ENCODE data around the gene LIPE. TPM values are rescaled to one million over a fixed set of nuclear protein-coding genes. Genes with fewer than 3 reads are reported as not detected.
A peak's percentile ranks its signal among the peaks of the same experiment; 100 is the strongest.

The LIPE gene
- total RNA-seq, 1 donor = 1.8 TPM

GRCh38 chr19:42396381-42397262 lies 30.6 kb downstream of the LIPE start:
- DNase-seq (ENCODE audit: insufficient read length, low spot score, missing footprints) = peak; percentile 100
- Histone ChIP-seq H3K4me2 (ENCODE audit: insufficient read depth, low read length) (peak overlapping the region; percentile 98), H3K27me3 (ENCODE audit: insufficient read depth, low read length) (no peaks in the 10 kb centered on the region), H3K9me3 (ENCODE audit: low read depth, low read length) (no peaks in the 10 kb centered on the region), H3K79me2 (ENCODE audit: insufficient read depth, low read length) (peaks cover 7% of the 10 kb centered on the region), H3K27ac (ENCODE audit: low read depth, low read length) (peak overlapping the region; percentile 98), H3K36me3 (ENCODE audit: insufficient read depth, low read length) (no peaks in the 10 kb centered on the region), H2AFZ (ENCODE audit: low read length) (peak overlapping the region; percentile 95), H4K20me1 (ENCODE audit: insufficient read depth, low read length) (peaks cover 5% of the 10 kb centered on the region), H3K4me3 (ENCODE audit: insufficient read depth, low read length) (peak overlapping the region; percentile 74), H3K4me1 (ENCODE audit: insufficient read depth, low read length) (peaks cover 18% of the 10 kb centered on the region)
- TF ChIP-seq CTCF (IDR thresholded peaks at IDR 0.05; ENCODE audit: extremely low read depth, low read depth, low read length) = no peak

GRCh38 chr19:42394751-42395150 lies 32.4 kb downstream of the LIPE start:
- H3K79me2 ChIP-seq (ENCODE audit: insufficient read depth, low read length) = peaks cover 7% of the 10 kb centered on the region
- H3K9me3 ChIP-seq (ENCODE audit: low read depth, low read length) = no peaks in the 10 kb centered on the region
- no peak overlapping the region for H3K27ac ChIP-seq (ENCODE audit: low read depth, low read length)
- peaks cover 5% of the 10 kb centered on the region for H4K20me1 ChIP-seq (ENCODE audit: insufficient read depth, low read length)
- H2AFZ ChIP-seq (ENCODE audit: low read length) = no peak overlapping the region
- no peak for TF ChIP-seq CTCF (IDR thresholded peaks at IDR 0.05; ENCODE audit: extremely low read depth, low read depth, low read length)
- peaks cover 14% of the 10 kb centered on the region for H3K27me3 ChIP-seq (ENCODE audit: insufficient read depth, low read length)
- DNase-seq (ENCODE audit: insufficient read length, low spot score, missing footprints) = no peak
- peaks cover 18% of the 10 kb centered on the region for H3K4me1 ChIP-seq (ENCODE audit: insufficient read depth, low read length)
- H3K4me2 ChIP-seq (ENCODE audit: insufficient read depth, low read length) = no peak overlapping the region
- no peak overlapping the region for H3K4me3 ChIP-seq (ENCODE audit: insufficient read depth, low read length)
- no peaks in the 10 kb centered on the region for H3K36me3 ChIP-seq (ENCODE audit: insufficient read depth, low read length)

- DNase-seq (ENCODE audit: insufficient read length, low spot score, missing footprints) = no peak
- no peak for TF ChIP-seq CTCF (IDR thresholded peaks at IDR 0.05; ENCODE audit: extremely low read depth, low read depth, low read length)
These were observed 35.0 kb downstream of the LIPE start for GRCh38 chr19:42392165-42392564.

GRCh38 chr19:42389899-42390298 lies 37.3 kb downstream of the LIPE start, which contains the start of gene CNFN:
TSS of gene CNFN (minus strand) at chr19:42390297. CDS start at chr19:42389037, 1,260 bp downstream.
- no peaks in the 10 kb centered on the region for H3K9me3 ChIP-seq (ENCODE audit: low read depth, low read length)
- H3K27me3 ChIP-seq (ENCODE audit: insufficient read depth, low read length) = peaks cover 20% of the 10 kb centered on the region
- H2AFZ ChIP-seq (ENCODE audit: low read length) = no peak within 1 kb of the TSS
- H3K4me3 ChIP-seq (ENCODE audit: insufficient read depth, low read length) = no peak within 1 kb of the TSS
- DNase-seq (ENCODE audit: insufficient read length, low spot score, missing footprints) = no peak
- TF ChIP-seq CTCF (IDR thresholded peaks at IDR 0.05; ENCODE audit: extremely low read depth, low read depth, low read length) = no peak
- H3K4me1 ChIP-seq (ENCODE audit: insufficient read depth, low read length) = peaks cover 7% of the 10 kb centered on the region
- H3K36me3 ChIP-seq (ENCODE audit: insufficient read depth, low read length) = no peaks in the 10 kb centered on the region
- no peak within 1 kb of the TSS for H3K27ac ChIP-seq (ENCODE audit: low read depth, low read length)
- no peaks in the 10 kb centered on the region for H3K79me2 ChIP-seq (ENCODE audit: insufficient read depth, low read length)
- no peaks in the 10 kb centered on the region for H4K20me1 ChIP-seq (ENCODE audit: insufficient read depth, low read length)
- no peak within 1 kb of the TSS for H3K4me2 ChIP-seq (ENCODE audit: insufficient read depth, low read length)

More at GRCh38 chr19:42392165-42392564, 35.0 kb downstream of the LIPE start:
- Histone ChIP-seq H3K36me3 (ENCODE audit: insufficient read depth, low read length) (no peaks in the 10 kb centered on the region), H3K9me3 (ENCODE audit: low read depth, low read length) (no peaks in the 10 kb centered on the region), H3K27me3 (ENCODE audit: insufficient read depth, low read length) (peaks cover 20% of the 10 kb centered on the region), H3K4me2 (ENCODE audit: insufficient read depth, low read length) (no peak overlapping the region), H3K27ac (ENCODE audit: low read depth, low read length) (no peak overlapping the region), H3K4me3 (ENCODE audit: insufficient read depth, low read length) (no peak overlapping the region), H3K79me2 (ENCODE audit: insufficient read depth, low read length) (no peaks in the 10 kb centered on the region), H3K4me1 (ENCODE audit: insufficient read depth, low read length) (peaks cover 10% of the 10 kb centered on the region), H2AFZ (ENCODE audit: low read length) (no peak overlapping the region), H4K20me1 (ENCODE audit: insufficient read depth, low read length) (no peaks in the 10 kb centered on the region)

Measured in osteoblast (primary cell).